Measurements from ENCODE around the gene ATP1A3.

ATP1A3 gene

GRCh38 chr19:41984961-41985360 is 9.1 kb downstream of the ATP1A3 start:
- no peak for DNase-seq

GRCh38 chr19:41981724-41982123 is 12.3 kb downstream of the ATP1A3 start:
- DNase-seq, result no peak

- no peak for DNase-seq
Observed at GRCh38 chr19:41978470-41978869, 15.6 kb downstream of the ATP1A3 start.

GRCh38 chr19:41977916-41978315 is 16.1 kb downstream of the ATP1A3 start:
- DNase-seq, result no peak

GRCh38 chr19:41974652-41975051 is 19.4 kb downstream of the ATP1A3 start:
- no peak for DNase-seq

GRCh38 chr19:41971363-41971762 is 22.7 kb downstream of the ATP1A3 start:
- no peak for DNase-seq

GRCh38 chr19:41969772-41970458 is 24.1 kb downstream of the ATP1A3 start:
- no peak for DNase-seq

- DNase-seq, result no peak
Observed at GRCh38 chr19:41968751-41969595, 25.1 kb downstream of the ATP1A3 start.

GRCh38 chr19:41967054-41967783 is 26.8 kb downstream of the ATP1A3 start:
- no peak for DNase-seq

- no peak for DNase-seq
Observed at GRCh38 chr19:41965106-41965505, 28.9 kb downstream of the ATP1A3 start.

- DNase-seq, result no peak
Observed at GRCh38 chr19:41960973-41961372, 33.1 kb downstream of the ATP1A3 start.

- DNase-seq, result peak; percentile 91
Observed at GRCh38 chr19:41959056-41960053, 34.7 kb downstream of the ATP1A3 start, which contains the start of gene RABAC1. Gene RABAC1 (minus strand): TSS chr19:41959321. CDS start chr19:41959292, 29 bp downstream.

- peak; percentile 90 for DNase-seq
Observed at GRCh38 chr19:41958367-41959055, 35.5 kb downstream of the ATP1A3 start.

- DNase-seq, result peak; percentile 63
Observed at GRCh38 chr19:41957838-41958366, 36.1 kb downstream of the ATP1A3 start.

GRCh38 chr19:41957161-41957837 is 36.7 kb downstream of the ATP1A3 start:
- no peak for DNase-seq

- no peak for DNase-seq
Observed at GRCh38 chr19:41956621-41957020, 37.4 kb downstream of the ATP1A3 start.

GRCh38 chr19:41955521-41955920 is 38.5 kb downstream of the ATP1A3 start:
- DNase-seq, result no peak

- peak; percentile 92 for DNase-seq
Observed at GRCh38 chr19:41951686-41952172, 42.3 kb downstream of the ATP1A3 start.

GRCh38 chr19:41947091-41947490 is 46.9 kb downstream of the ATP1A3 start:
- no peak for DNase-seq

- peak; percentile 93 for DNase-seq
Observed at GRCh38 chr19:41945135-41945766, 48.8 kb downstream of the ATP1A3 start.

All from activated CD4-positive, alpha-beta T cell treated with anti-CD3 and anti-CD28 coated beads for 48 hours (primary cell).